ENCODE data around the gene FKBP7.

Gene FKBP7

DNA sequence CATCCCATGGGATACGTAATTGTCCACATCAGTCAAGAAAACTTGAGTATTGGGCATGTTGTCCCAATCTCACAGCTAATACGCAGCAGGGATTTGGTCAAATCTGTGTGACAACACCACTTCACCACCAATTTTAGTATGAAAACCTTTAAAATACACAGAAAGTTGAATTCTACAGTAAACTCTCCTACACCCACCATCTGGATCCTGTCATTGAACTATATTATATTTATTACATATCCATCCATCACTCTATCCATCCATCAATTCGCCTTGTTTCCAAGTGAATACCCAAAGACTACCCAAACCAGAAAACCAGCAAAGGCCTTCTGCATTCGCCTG lies 846 bp upstream of the FKBP7 start:
- Histone ChIP-seq H2AFZ (ENCODE audit: low read depth, low read length) (peak overlapping the region; percentile 96), H3K36me3 (ENCODE audit: insufficient read depth, low read length) (no peaks in the 10 kb centered on the region), H3K9me3 (ENCODE audit: insufficient read depth, low read length, severe bottlenecking) (no peaks in the 10 kb centered on the region), H3K4me3 (ENCODE audit: low read depth in 1 of 2, low read length in 2 of 2) (peak overlapping the region; percentile 88 to 90; a peak in 3 of 4 replicates), H3K4me2 (ENCODE audit: insufficient read depth, low read length) (peak overlapping the region; percentile 69), H3K4me1 (ENCODE audit: insufficient read depth, low read length) (peaks cover 64% of the 10 kb centered on the region), H3K9ac (ENCODE audit: low read depth, low read length) (peak overlapping the region; percentile 78), H4K20me1 (ENCODE audit: insufficient read depth, low read length) (peaks cover 6% of the 10 kb centered on the region; the same call in 1 of the 2 replicates), H3K79me2 (ENCODE audit: insufficient read depth, low read length) (peaks cover 66% of the 10 kb centered on the region), H3K27me3 (ENCODE audit: insufficient read depth, low read length, poor library complexity) (no peaks in the 10 kb centered on the region), H3K27ac (ENCODE audit: low read length) (peak overlapping the region; percentile 95)
- no peak for ATAC-seq (ENCODE audit: insufficient read depth, low read depth)
- TF ChIP-seq, protein P1, sequence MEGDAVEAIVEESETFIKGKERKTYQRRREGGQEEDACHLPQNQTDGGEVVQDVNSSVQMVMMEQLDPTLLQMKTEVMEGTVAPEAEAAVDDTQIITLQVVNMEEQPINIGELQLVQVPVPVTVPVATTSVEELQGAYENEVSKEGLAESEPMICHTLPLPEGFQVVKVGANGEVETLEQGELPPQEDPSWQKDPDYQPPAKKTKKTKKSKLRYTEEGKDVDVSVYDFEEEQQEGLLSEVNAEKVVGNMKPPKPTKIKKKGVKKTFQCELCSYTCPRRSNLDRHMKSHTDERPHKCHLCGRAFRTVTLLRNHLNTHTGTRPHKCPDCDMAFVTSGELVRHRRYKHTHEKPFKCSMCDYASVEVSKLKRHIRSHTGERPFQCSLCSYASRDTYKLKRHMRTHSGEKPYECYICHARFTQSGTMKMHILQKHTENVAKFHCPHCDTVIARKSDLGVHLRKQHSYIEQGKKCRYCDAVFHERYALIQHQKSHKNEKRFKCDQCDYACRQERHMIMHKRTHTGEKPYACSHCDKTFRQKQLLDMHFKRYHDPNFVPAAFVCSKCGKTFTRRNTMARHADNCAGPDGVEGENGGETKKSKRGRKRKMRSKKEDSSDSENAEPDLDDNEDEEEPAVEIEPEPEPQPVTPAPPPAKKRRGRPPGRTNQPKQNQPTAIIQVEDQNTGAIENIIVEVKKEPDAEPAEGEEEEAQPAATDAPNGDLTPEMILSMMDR (IDR thresholded peaks at IDR 0.05; ENCODE audit: borderline replicate concordance, extremely low read depth, low read length, poor library complexity, severe bottlenecking), result no peak
- TF ChIP-seq EZH2 (IDR thresholded peaks at IDR 0.05; ENCODE audit: borderline replicate concordance, low read depth, low read length, severe bottlenecking), result no peak
- no peak for DNase-seq

DNA sequence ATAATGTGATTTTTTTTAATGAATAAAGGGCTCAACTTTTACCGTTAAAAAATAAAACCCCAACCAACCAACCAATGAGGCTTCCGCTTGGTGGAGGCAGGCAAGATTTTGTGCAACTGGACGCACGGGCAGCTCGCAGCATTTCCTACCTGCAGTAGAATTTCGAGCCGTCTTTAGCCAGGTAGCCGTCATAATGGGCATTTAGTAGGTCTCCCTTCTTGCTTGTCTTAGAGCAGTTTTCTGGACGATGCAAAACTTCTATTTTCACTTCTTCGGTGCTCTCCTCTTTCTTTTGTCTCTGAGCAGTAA lies 316 bp downstream of the FKBP7 start:
- no peaks in the 10 kb centered on the region for H3K36me3 ChIP-seq (ENCODE audit: insufficient read depth, low read length)
- DNase-seq (no peak), ATAC-seq (ENCODE audit: insufficient read depth, low read depth) (no peak)
- peak overlapping the region; percentile 69 for H3K4me2 ChIP-seq (ENCODE audit: insufficient read depth, low read length)
- peak overlapping the region; percentile 78 for H3K9ac ChIP-seq (ENCODE audit: low read depth, low read length)
- H3K79me2 ChIP-seq (ENCODE audit: insufficient read depth, low read length), result peaks cover 54% of the 10 kb centered on the region
- H3K4me1 ChIP-seq (ENCODE audit: insufficient read depth, low read length), result peaks cover 54% of the 10 kb centered on the region
- H3K9me3 ChIP-seq (ENCODE audit: insufficient read depth, low read length, severe bottlenecking), result no peaks in the 10 kb centered on the region
- peak overlapping the region; percentile 88 to 90 for H3K4me3 ChIP-seq (ENCODE audit: low read depth in 1 of 2, low read length in 2 of 2)
- peak overlapping the region; percentile 95 for H3K27ac ChIP-seq (ENCODE audit: low read length)
- peak overlapping the region; percentile 96 for H2AFZ ChIP-seq (ENCODE audit: low read depth, low read length)
- peaks cover 6% of the 10 kb centered on the region; the same call in 1 of the 2 replicates for H4K20me1 ChIP-seq (ENCODE audit: insufficient read depth, low read length)
- H3K27me3 ChIP-seq (ENCODE audit: insufficient read depth, low read length, poor library complexity), result no peaks in the 10 kb centered on the region
- TF ChIP-seq, protein P1 (IDR thresholded peaks at IDR 0.05; ENCODE audit: borderline replicate concordance, extremely low read depth, low read length, poor library complexity, severe bottlenecking), result no peak
- no peak for TF ChIP-seq EZH2 (IDR thresholded peaks at IDR 0.05; ENCODE audit: borderline replicate concordance, low read depth, low read length, severe bottlenecking)

DNA sequence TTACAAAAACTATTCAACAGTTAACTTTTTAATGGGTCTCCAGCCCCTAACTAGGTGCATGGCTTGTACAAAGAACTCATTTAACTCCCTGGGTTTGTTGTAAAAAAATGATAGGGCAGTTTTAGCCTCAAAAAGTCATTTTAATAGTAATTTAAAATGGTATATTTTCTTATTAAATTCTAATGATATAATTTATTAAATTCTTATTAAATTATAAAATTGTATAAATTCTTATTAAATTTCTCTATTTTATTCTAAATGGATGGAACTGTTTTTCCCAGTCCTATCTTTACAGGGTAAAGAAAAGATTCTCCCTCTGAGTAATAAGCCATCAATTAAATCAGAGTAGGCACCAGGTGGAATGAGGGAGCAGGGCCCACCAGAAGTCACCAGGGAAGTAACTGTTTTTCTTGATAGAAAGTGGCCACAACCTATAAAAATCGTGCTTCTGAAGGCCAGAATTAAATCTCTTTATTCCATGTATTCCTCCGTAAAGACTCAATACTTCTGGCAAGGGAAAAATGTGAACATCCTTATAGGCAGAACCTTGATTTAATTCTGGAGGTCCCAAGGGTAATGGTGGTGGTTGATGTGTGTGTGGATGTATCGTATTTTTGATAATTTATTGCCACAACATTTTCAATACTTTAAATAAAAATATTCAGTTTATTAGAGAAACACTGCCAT lies 814 bp downstream of the FKBP7 start:
- DNase-seq (no peak), ATAC-seq (ENCODE audit: insufficient read depth, low read depth) (no peak)
- Histone ChIP-seq H4K20me1 (ENCODE audit: insufficient read depth, low read length) (peaks cover 6% of the 10 kb centered on the region; the same call in 1 of the 2 replicates), H3K4me1 (ENCODE audit: insufficient read depth, low read length) (peaks cover 49% of the 10 kb centered on the region), H2AFZ (ENCODE audit: low read depth, low read length) (peak overlapping the region; percentile 96), H3K9me3 (ENCODE audit: insufficient read depth, low read length, severe bottlenecking) (no peaks in the 10 kb centered on the region), H3K4me3 (ENCODE audit: low read depth in 1 of 2, low read length in 2 of 2) (peak overlapping the region; percentile 88 to 90), H3K9ac (ENCODE audit: low read depth, low read length) (peak overlapping the region; percentile 78), H3K27ac (ENCODE audit: low read length) (peak overlapping the region; percentile 95), H3K27me3 (ENCODE audit: insufficient read depth, low read length, poor library complexity) (no peaks in the 10 kb centered on the region), H3K36me3 (ENCODE audit: insufficient read depth, low read length) (no peaks in the 10 kb centered on the region), H3K4me2 (ENCODE audit: insufficient read depth, low read length) (peak overlapping the region; percentile 69), H3K79me2 (ENCODE audit: insufficient read depth, low read length) (peaks cover 49% of the 10 kb centered on the region)
- TF ChIP-seq, protein P1 (IDR thresholded peaks at IDR 0.05; ENCODE audit: borderline replicate concordance, extremely low read depth, low read length, poor library complexity, severe bottlenecking), result no peak
- no peak for TF ChIP-seq EZH2 (IDR thresholded peaks at IDR 0.05; ENCODE audit: borderline replicate concordance, low read depth, low read length, severe bottlenecking)

Measured in DND-41 (cell line).